ENCODE results near the gene ANKZF1.

Gene ANKZF1

DNA sequence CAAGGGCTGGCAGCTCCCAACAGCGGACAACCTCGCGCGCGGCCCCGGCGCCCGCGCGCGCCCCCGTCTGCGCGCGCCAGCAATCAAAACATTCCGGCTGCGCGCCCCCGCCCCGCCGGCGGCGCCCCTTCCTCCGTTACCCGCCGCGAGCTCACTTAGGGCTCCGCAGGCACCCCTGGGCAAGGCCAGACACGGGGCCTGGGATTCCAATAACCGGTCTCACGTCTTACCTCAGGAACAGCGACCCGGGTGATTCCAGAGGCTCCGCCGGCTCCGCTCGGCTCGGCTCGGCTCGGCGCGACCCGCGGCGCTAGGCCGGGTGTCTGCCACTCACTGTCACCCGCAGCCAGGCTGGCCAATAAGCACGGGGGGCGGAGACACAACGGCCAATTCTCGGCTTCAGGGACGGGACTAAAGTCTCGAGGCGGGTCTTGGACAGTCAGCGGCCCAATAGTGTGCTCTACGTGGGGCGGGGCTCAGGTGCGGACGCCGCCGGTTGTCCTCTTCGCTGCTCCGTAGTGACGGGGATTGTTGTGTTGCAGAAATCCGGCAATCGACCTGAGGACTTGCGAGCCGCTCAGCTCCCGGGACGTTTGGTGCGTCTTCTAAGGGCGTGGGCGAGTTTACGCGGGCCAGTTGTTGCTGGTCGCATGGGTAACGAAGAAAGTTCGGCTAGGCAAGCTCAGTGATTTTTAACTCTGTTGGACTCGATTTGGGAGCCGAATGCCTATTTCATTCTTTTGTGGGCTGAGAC, at the start of gene ANKZF1, which contains the start of gene ATG9A:
Gene ANKZF1, plus strand, starts transcription at position 502 of the 754 bp plus-strand sequence. CDS start 452 bp downstream, outside the sequence.
Gene ATG9A, minus strand, starts transcription at position 332 of the 754 bp plus-strand sequence. CDS start 1,612 bp downstream, outside the sequence.
- TF ChIP-seq, protein P1, sequence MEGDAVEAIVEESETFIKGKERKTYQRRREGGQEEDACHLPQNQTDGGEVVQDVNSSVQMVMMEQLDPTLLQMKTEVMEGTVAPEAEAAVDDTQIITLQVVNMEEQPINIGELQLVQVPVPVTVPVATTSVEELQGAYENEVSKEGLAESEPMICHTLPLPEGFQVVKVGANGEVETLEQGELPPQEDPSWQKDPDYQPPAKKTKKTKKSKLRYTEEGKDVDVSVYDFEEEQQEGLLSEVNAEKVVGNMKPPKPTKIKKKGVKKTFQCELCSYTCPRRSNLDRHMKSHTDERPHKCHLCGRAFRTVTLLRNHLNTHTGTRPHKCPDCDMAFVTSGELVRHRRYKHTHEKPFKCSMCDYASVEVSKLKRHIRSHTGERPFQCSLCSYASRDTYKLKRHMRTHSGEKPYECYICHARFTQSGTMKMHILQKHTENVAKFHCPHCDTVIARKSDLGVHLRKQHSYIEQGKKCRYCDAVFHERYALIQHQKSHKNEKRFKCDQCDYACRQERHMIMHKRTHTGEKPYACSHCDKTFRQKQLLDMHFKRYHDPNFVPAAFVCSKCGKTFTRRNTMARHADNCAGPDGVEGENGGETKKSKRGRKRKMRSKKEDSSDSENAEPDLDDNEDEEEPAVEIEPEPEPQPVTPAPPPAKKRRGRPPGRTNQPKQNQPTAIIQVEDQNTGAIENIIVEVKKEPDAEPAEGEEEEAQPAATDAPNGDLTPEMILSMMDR (conservative IDR thresholded peaks at IDR 0.05; ENCODE audit: control insufficient read depth, insufficient read depth, low read depth, low read length), result no peak
- peak within 1 kb of the TSS; percentile 97 for H3K4me3 ChIP-seq (ENCODE audit: control insufficient read depth, low read depth, low read length)
- DNase-seq (ENCODE audit: low read depth), result peak; percentile 98

GRCh38 chr2:219180961-219181360, 48.6 kb upstream of the ANKZF1 start:
- no peak for DNase-seq (ENCODE audit: low read depth)
- TF ChIP-seq, protein P1 (conservative IDR thresholded peaks at IDR 0.05; ENCODE audit: control insufficient read depth, insufficient read depth, low read depth, low read length), result no peak
- no peak overlapping the region for H3K4me3 ChIP-seq (ENCODE audit: control insufficient read depth, low read depth, low read length)

DNA sequence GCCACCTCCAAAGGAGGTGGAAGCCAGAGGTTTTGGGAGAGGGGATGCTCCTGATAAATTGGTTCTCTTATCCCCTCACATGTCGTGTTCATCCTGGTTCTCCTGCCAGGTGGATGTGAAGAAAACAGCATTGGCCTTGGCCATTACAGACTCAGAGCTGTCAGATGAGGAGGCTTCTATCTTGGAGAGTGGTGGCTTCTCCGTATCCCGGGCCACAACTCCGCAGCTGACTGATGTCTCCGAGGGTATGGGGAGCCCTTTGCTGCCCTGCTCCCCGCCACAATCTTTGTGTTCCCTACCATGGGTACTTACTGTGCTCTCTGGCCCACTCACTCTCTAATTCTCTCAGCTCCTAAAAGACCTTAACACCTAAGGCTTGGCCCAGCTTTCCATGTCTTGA, 48.1 kb upstream of the ANKZF1 start:
- no peak overlapping the region for H3K4me3 ChIP-seq (ENCODE audit: control insufficient read depth, low read depth, low read length)
- TF ChIP-seq, protein P1 (conservative IDR thresholded peaks at IDR 0.05; ENCODE audit: control insufficient read depth, insufficient read depth, low read depth, low read length), result no peak
- no peak for DNase-seq (ENCODE audit: low read depth)

DNA sequence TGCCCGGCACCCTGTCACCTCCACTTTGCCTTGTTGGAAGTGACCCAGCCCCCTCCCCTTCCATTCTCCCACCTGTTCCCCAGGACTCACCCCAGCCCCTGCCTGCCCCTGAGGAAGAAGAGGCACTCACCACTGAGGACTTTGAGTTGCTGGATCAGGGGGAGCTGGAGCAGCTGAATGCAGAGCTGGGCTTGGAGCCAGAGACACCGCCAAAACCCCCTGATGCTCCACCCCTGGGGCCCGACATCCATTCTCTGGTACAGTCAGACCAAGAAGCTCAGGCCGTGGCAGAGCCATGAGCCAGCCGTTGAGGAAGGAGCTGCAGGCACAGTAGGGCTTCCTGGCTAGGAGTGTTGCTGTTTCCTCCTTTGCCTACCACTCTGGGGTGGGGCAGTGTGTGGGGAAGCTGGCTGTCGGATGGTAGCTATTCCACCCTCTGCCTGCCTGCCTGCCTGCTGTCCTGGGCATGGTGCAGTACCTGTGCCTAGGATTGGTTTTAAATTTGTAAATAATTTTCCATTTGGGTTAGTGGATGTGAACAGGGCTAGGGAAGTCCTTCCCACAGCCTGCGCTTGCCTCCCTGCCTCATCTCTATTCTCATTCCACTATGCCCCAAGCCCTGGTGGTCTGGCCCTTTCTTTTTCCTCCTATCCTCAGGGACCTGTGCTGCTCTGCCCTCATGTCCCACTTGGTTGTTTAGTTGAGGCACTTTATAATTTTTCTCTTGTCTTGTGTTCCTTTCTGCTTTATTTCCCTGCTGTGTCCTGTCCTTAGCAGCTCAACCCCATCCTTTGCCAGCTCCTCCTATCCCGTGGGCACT, 47.1 kb upstream of the ANKZF1 start:
- no peak for DNase-seq (ENCODE audit: low read depth)
- TF ChIP-seq, protein P1 (conservative IDR thresholded peaks at IDR 0.05; ENCODE audit: control insufficient read depth, insufficient read depth, low read depth, low read length), result no peak

DNA sequence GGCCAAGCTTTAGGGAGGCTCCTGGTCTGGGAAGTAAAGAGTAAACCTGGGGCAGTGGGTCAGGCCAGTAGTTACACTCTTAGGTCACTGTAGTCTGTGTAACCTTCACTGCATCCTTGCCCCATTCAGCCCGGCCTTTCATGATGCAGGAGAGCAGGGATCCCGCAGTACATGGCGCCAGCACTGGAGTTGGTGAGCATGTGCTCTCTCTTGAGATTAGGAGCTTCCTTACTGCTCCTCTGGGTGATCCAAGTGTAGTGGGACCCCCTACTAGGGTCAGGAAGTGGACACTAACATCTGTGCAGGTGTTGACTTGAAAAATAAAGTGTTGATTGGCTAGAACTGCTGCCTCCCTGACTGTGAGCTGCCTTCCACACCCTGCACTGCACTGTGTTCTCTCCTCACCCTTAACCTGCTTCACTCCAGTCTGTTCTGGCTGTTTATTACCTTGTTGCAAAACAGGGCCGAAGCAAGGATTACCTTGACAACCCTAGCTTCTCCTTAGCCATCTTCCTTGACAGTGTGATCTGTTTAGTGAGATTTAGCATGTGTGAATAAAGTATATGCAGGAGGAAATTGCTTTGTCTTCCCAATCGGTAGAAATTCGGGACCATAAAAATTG, 46.3 kb upstream of the ANKZF1 start:
- DNase-seq (ENCODE audit: low read depth), result no peak
- H3K4me3 ChIP-seq (ENCODE audit: control insufficient read depth, low read depth, low read length), result no peak overlapping the region

More for the DNA sequence above, 47.1 kb upstream of the ANKZF1 start:
- no peak overlapping the region for H3K4me3 ChIP-seq (ENCODE audit: control insufficient read depth, low read depth, low read length)

DNA sequence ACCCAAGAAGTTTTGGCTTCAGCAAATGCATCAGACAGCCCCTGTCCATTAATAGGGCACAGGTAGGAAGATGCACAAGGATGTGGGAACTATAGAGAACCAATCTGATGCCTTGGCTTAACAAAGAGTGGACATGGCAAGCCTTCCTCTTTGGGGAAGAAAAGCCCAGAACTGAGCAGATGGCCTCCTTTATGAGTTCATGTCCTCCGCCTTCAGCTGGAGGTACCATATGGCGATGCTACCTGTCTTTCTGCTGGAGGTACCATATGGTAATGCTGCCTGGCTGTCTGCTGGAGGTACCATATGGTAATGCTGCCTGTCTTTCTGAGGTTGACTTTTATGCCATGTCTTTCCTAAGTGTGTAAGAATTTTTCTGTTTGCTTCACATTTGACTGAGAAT, 45.5 kb upstream of the ANKZF1 start:
- no peak for DNase-seq (ENCODE audit: low read depth)
- TF ChIP-seq, protein P1 (conservative IDR thresholded peaks at IDR 0.05; ENCODE audit: control insufficient read depth, insufficient read depth, low read depth, low read length), result no peak
- H3K4me3 ChIP-seq (ENCODE audit: control insufficient read depth, low read depth, low read length), result no peak overlapping the region

More for the DNA sequence above, 46.3 kb upstream of the ANKZF1 start:
- TF ChIP-seq, protein P1 (conservative IDR thresholded peaks at IDR 0.05; ENCODE audit: control insufficient read depth, insufficient read depth, low read depth, low read length), result no peak

Data from fibroblast of mammary gland (primary cell).